Heart left ventricle (tissue), 13 donors: ENCODE measurements around the gene COX6A2.

Experiments used
- CTCF ChIP-seq, 12 donors: fragments of 200-600 bp; sonication (generic) in 4 of 12; IDR thresholded peaks; one replicate each; pipeline versions ENCODE4 v1.5.0 to v1.8.0; 2018 to 2022; ENCODE audit warnings: antibody characterized with exemption in 12 of 12, mild to moderate bottlenecking in 5 of 12
- POLR2A ChIP-seq, 2 donors: fragments of 450-650 bp; IDR thresholded peaks; one replicate each; pipeline ENCODE4 v1.6.1; 2017; ENCODE audit warnings: antibody characterized with exemption in 2 of 2, mild to moderate bottlenecking in 2 of 2, moderate library complexity in 2 of 2
- donor health status: ischemic (EF 13 %, LVEDD 7.1; RV severe dilation, severe dysfunction).
- donor health status: DM: no; HTN: yes; CAD: no.
- donor health status: DM: no; HTN: no; CAD: no.
- donor health status: ischemic (EF 25% LVEDD 6.9; RV normal size, moderate dysfunction).
- donor health status: ischemic (EF 25% LVEDD 5.7; RV mildly dilated, moderate dysfunction).
- donor health status: ischemic (EF 35%, LVEDD 5.7; RV mildly dilated, moderate dysfunction).
- donor health status: nonischemic (EF 11% LVEDD 7.7; RV severe dilation, severe dysfunction).
- donor health status: DM: yes; HTN: yes; CAD: no.
- donor health status: PGD.
- donor health status: ischemic (EF 29% LVEDD 5.4; RV normal size, mild dysfunction).
- donor health status: nonischemic (EF 23%, LVEDD 6.1; RV moderate dilation, normal function).

GRCh38 chr16:31453255-31454204 is 25.4 kb upstream of the COX6A2 start:
- TF ChIP-seq CTCF (IDR thresholded peaks at IDR 0.05) (no peak), POLR2A (IDR thresholded peaks at IDR 0.05) (no peak)
